HepG2 (cell line): Measurements from ENCODE around the gene FOXJ2. TPM values are rescaled to one million over a fixed set of nuclear protein-coding genes. Genes with fewer than 3 reads are reported as not detected.

Source experiments
- ATF5 ChIP-seq: sonication (generic); formaldehyde crosslinking; IDR thresholded peaks from 2 replicates; pipeline ENCODE4 v1.4.0; 2020; ENCODE audit warnings: mild to moderate bottlenecking, low read depth, missing genetic modification reagents
- BRD4 ChIP-seq: sonication (generic); formaldehyde crosslinking; IDR thresholded peaks from 2 replicates; pipeline ENCODE4 v1.4.0; 2020; ENCODE audit warnings: missing genetic modification reagents
- ELF3 ChIP-seq: IDR thresholded peaks from 2 replicates; pipeline ENCODE4 v1.6.1; 2016; ENCODE audit warnings: missing genetic modification reagents, missing compliant biosample characterization
- FIP1L1 ChIP-seq: fragments of 200-400 bp; formaldehyde crosslinking; IDR thresholded peaks from 2 replicates; pipeline ENCODE4 v1.6.1; 2018; ENCODE audit warnings: low read depth, mild to moderate bottlenecking, low read length, moderate library complexity, borderline replicate concordance; ENCODE audit not compliant: insufficient read depth
- FOSL2 ChIP-seq: sonication (generic); formaldehyde crosslinking; IDR thresholded peaks from 2 replicates; pipeline ENCODE4 v1.4.0; 2020; ENCODE audit warnings: missing genetic modification reagents
- GPN1 ChIP-seq: sonication (generic); formaldehyde crosslinking; IDR thresholded peaks from 2 replicates; pipeline ENCODE4 v1.5.1; 2020; ENCODE audit warnings: missing genetic modification reagents, borderline replicate concordance
- HIVEP1 ChIP-seq: sonication (generic); formaldehyde crosslinking; IDR thresholded peaks from 2 replicates; pipeline ENCODE4 v1.4.0; 2020; ENCODE audit warnings: mild to moderate bottlenecking, missing genetic modification reagents
- JUN ChIP-seq: sonication (generic); formaldehyde crosslinking; IDR thresholded peaks from 2 replicates; pipeline ENCODE4 v1.4.0; 2020; ENCODE audit warnings: mild to moderate bottlenecking, missing genetic modification reagents
- KLF15 ChIP-seq: sonication (generic); formaldehyde crosslinking; IDR thresholded peaks from 2 replicates; pipeline ENCODE4 v1.8.1; 2023; ENCODE audit warnings: borderline replicate concordance, mild to moderate bottlenecking, inconsistent platforms, missing genetic modification reagents, mixed read lengths
- MTA3 ChIP-seq: sonication (generic); formaldehyde crosslinking; IDR thresholded peaks from 2 replicates; pipeline ENCODE4 v1.4.0; 2020; ENCODE audit warnings: missing genetic modification reagents
- PATZ1 ChIP-seq: sonication (generic); formaldehyde crosslinking; IDR thresholded peaks from 2 replicates; pipeline ENCODE4 v1.4.0; 2020; ENCODE audit warnings: missing genetic modification reagents
- PHF5A ChIP-seq: IDR thresholded peaks from one replicate; pipeline ENCODE4 v1.6.1; 2018; ENCODE audit warnings: low read depth, missing genetic modification reagents; ENCODE audit not compliant: unreplicated experiment
- PRPF4 ChIP-seq: fragments of 200-400 bp; formaldehyde crosslinking; IDR thresholded peaks from 2 replicates; pipeline ENCODE4 v1.6.1; 2016; ENCODE audit warnings: low read length, low read depth; ENCODE audit not compliant: poor library complexity, severe bottlenecking
- REL ChIP-seq: sonication (generic); formaldehyde crosslinking; conservative IDR thresholded peaks from 2 replicates; pipeline ENCODE4 v1.8.0; 2022; ENCODE audit warnings: mild to moderate bottlenecking, missing genetic modification reagents, moderate library complexity
- SIX1 ChIP-seq: sonication (generic); formaldehyde crosslinking; IDR thresholded peaks from 2 replicates; pipeline ENCODE4 v1.4.0; 2020; ENCODE audit warnings: missing genetic modification reagents, borderline replicate concordance
- SMARCC2 ChIP-seq: fragments of 450-650 bp; IDR thresholded peaks from 2 replicates; pipeline ENCODE4 v1.6.1; 2017; ENCODE audit warnings: antibody characterized with exemption, mild to moderate bottlenecking
- TFAP4 ChIP-seq: sonication (generic); IDR thresholded peaks from 2 replicates; pipeline ENCODE4 v1.6.1; 2016; ENCODE audit warnings: low read depth, borderline replicate concordance
- THYN1 ChIP-seq: sonication (generic); formaldehyde crosslinking; IDR thresholded peaks from 2 replicates; pipeline ENCODE4 v1.8.1; 2023; ENCODE audit warnings: low read depth, mild to moderate bottlenecking, moderate library complexity, missing genetic modification reagents, borderline replicate concordance
- ZFAT ChIP-seq: sonication (generic); formaldehyde crosslinking; conservative IDR thresholded peaks from 2 replicates; pipeline ENCODE4 v1.8.1; 2023; ENCODE audit warnings: missing genetic modification reagents, inconsistent platforms
- ZNF235 ChIP-seq: sonication (generic); formaldehyde crosslinking; IDR thresholded peaks from 2 replicates; pipeline ENCODE4 v1.8.1; 2023; ENCODE audit warnings: mild to moderate bottlenecking, missing genetic modification reagents, borderline replicate concordance
- ZNF713 ChIP-seq: sonication (generic); formaldehyde crosslinking; IDR thresholded peaks from 2 replicates; pipeline ENCODE4 v1.4.0; 2020; ENCODE audit warnings: mild to moderate bottlenecking, missing genetic modification reagents
- ZNF775 ChIP-seq: sonication (generic); formaldehyde crosslinking; IDR thresholded peaks from 2 replicates; pipeline ENCODE4 v1.4.0; 2020; ENCODE audit warnings: missing genetic modification reagents, mild to moderate bottlenecking, moderate library complexity, borderline replicate concordance
- ZNF788 ChIP-seq: sonication (generic); formaldehyde crosslinking; IDR thresholded peaks from 2 replicates; pipeline ENCODE4 v1.5.0; 2020; ENCODE audit warnings: mild to moderate bottlenecking, missing genetic modification reagents, borderline replicate concordance
- ZNF800 ChIP-seq: sonication (generic); formaldehyde crosslinking; IDR thresholded peaks from 2 replicates; pipeline ENCODE4 v1.4.0; 2020; ENCODE audit warnings: missing genetic modification reagents
- ZSCAN9 ChIP-seq: IDR thresholded peaks from 2 replicates; pipeline ENCODE4 v1.6.1; 2016; ENCODE audit warnings: borderline replicate concordance
- polyA plus RNA-seq, 8 experiments: library from polyadenylated mRNA; depleted of rRNA in 3 of 8; stranded (reverse) in 7 of 8; unstranded in 1 of 8; fragments of >200 nt; fragmentation: Illumina TruSeq in 4 of 8; extraction: Trizol in 4 of 8; gene quantifications; 2 replicates each; pipeline versions ENCODE4 v1.2.1 to v1.2.3, GENCODE V29; 2011 to 2016; ENCODE audit warnings: low read depth in 4 of 8, missing spikeins in 1 of 8, mixed read lengths in 1 of 8; ENCODE audit not compliant: insufficient read depth in 1 of 8
- total RNA-seq, 5 experiments: library from RNA; depleted of rRNA; stranded (reverse); fragments of >200 nt; fragmentation: Illumina TruSeq; extraction: Trizol; gene quantifications; 2 replicates each; pipeline ENCODE4 v1.2.3, GENCODE V29; 2016; ENCODE audit warnings: low read depth in 1 of 5

Gene FOXJ2
- total and polyA plus RNA-seq, 2 of the 13 experiments (the other 11 are each of a cell fraction or from before 2014, with no cell fraction given), result 2.2 to 2.9 TPM

- TF ChIP-seq PRPF4, result no peak
- TF ChIP-seq ATF5 (CRISPR knock-in tag), result no peak
- no peak for TF ChIP-seq JUN (CRISPR knock-in tag)
- TF ChIP-seq ELF3 (CRISPR knock-in tag), result no peak
- TF ChIP-seq SMARCC2, result no peak
- TF ChIP-seq KLF15 (CRISPR knock-in tag), result no peak
- TF ChIP-seq TFAP4, result no peak
- no peak for TF ChIP-seq PHF5A (CRISPR knock-in tag)
- TF ChIP-seq HIVEP1 (CRISPR knock-in tag), result peak; percentile 6; the same call in 1 of the 2 replicates
- no peak for TF ChIP-seq MTA3 (CRISPR knock-in tag)
- TF ChIP-seq GPN1 (CRISPR knock-in tag), result no peak
- no peak for TF ChIP-seq FOSL2 (CRISPR knock-in tag)
- TF ChIP-seq REL (CRISPR knock-in tag), result no peak
- TF ChIP-seq PATZ1, result 0 out of 2 replicates have a peak, but pooled peaks have one; percentile 28
- TF ChIP-seq SIX1 (CRISPR knock-in tag), result no peak
- no peak for TF ChIP-seq ZFAT (CRISPR knock-in tag)
- TF ChIP-seq ZNF775 (CRISPR knock-in tag), result no peak
- TF ChIP-seq ZNF713 (CRISPR knock-in tag), result no peak
- TF ChIP-seq ZNF788 (CRISPR knock-in tag), result peak; percentile 18; the same call in 1 of the 2 replicates
- no peak for TF ChIP-seq FIP1L1
- TF ChIP-seq BRD4 (CRISPR knock-in tag), result no peak
- no peak for TF ChIP-seq ZNF235 (CRISPR knock-in tag)
- no peak for TF ChIP-seq ZNF800
- TF ChIP-seq ZSCAN9, result 0 out of 2 replicates have a peak, but pooled peaks have one; percentile 20
- TF ChIP-seq THYN1 (CRISPR knock-in tag), result no peak
These were observed 883 bp downstream of the FOXJ2 start (continued) for GRCh38 chr12:8033153-8034044.
